ENCODE measurements around the gene PELI1.

Gene PELI1

GRCh38 chr2:64165706-64166105, 21.5 kb upstream of the PELI1 start:
- no peak for DNase-seq (ENCODE audit: extremely low spot score)
- ChIA-PET POLR2A (no interaction called here), CTCF (no interaction called here)
- TF ChIP-seq FOXM1 (IDR thresholded peaks at IDR 0.05; ENCODE audit: borderline replicate concordance) (no peak), LEF1 (IDR thresholded peaks at IDR 0.05; ENCODE audit: borderline replicate concordance) (no peak), ZNF384 (IDR thresholded peaks at IDR 0.05) (no peak), FOXK2 (IDR thresholded peaks at IDR 0.05) (no peak), ARNT (IDR thresholded peaks at IDR 0.05) (no peak), TARDBP (IDR thresholded peaks at IDR 0.05) (no peak), CTBP1 (IDR thresholded peaks at IDR 0.05; ENCODE audit: borderline replicate concordance) (no peak), SP1 (IDR thresholded peaks at IDR 0.05) (no peak), PKNOX1 (IDR thresholded peaks at IDR 0.05) (no peak)

GRCh38 chr2:64164629-64165028, 20.4 kb upstream of the PELI1 start:
- POLR2A ChIA-PET = no interaction called here
- DNase-seq (ENCODE audit: extremely low spot score) = no peak
- TF ChIP-seq ZNF384 (IDR thresholded peaks at IDR 0.05) = no peak
- TF ChIP-seq FOXA1 (IDR thresholded peaks at IDR 0.05) = no peak
- no peak for TF ChIP-seq FOXM1 (IDR thresholded peaks at IDR 0.05; ENCODE audit: borderline replicate concordance)
- no peak for TF ChIP-seq SP1 (IDR thresholded peaks at IDR 0.05)
- no peak for TF ChIP-seq BHLHE40 (IDR thresholded peaks at IDR 0.05; ENCODE audit: borderline replicate concordance)
- no peak for TF ChIP-seq TARDBP (IDR thresholded peaks at IDR 0.05)
- TF ChIP-seq NFRKB (IDR thresholded peaks at IDR 0.05) = no peak
- CTCF ChIA-PET = no interaction called here

- DNase-seq (ENCODE audit: extremely low spot score) = no peak
- POLR2A ChIA-PET = no interaction called here
- TF ChIP-seq PKNOX1 (IDR thresholded peaks at IDR 0.05) = no peak
- TF ChIP-seq SUZ12 (IDR thresholded peaks at IDR 0.05) = no peak
- TF ChIP-seq FOXA1 (IDR thresholded peaks at IDR 0.05) = no peak
- TF ChIP-seq ZNF384 (IDR thresholded peaks at IDR 0.05) = no peak
- TF ChIP-seq HDGF (IDR thresholded peaks at IDR 0.05; ENCODE audit: borderline replicate concordance) = no peak
- TF ChIP-seq SP1 (IDR thresholded peaks at IDR 0.05) = no peak
- TF ChIP-seq FOXK2 (IDR thresholded peaks at IDR 0.05) = no peak
- no peak for TF ChIP-seq L3MBTL2 (conservative IDR thresholded peaks at IDR 0.05)
- TF ChIP-seq ARNT (IDR thresholded peaks at IDR 0.05) = no peak
- no peak for TF ChIP-seq FOXM1 (IDR thresholded peaks at IDR 0.05; ENCODE audit: borderline replicate concordance)
- no peak for TF ChIP-seq BHLHE40 (IDR thresholded peaks at IDR 0.05; ENCODE audit: borderline replicate concordance)
- no peak for TF ChIP-seq NFRKB (IDR thresholded peaks at IDR 0.05)
- CTCF ChIA-PET = no interaction called here
Measured at GRCh38 chr2:64162516-64162915, 18.3 kb upstream of the PELI1 start.

- TF ChIP-seq TARDBP (IDR thresholded peaks at IDR 0.05) (no peak), FOXM1 (IDR thresholded peaks at IDR 0.05; ENCODE audit: borderline replicate concordance) (no peak), ELF4 (IDR thresholded peaks at IDR 0.05) (no peak), ARNT (IDR thresholded peaks at IDR 0.05) (no peak), CTBP1 (IDR thresholded peaks at IDR 0.05; ENCODE audit: borderline replicate concordance) (no peak), BHLHE40 (IDR thresholded peaks at IDR 0.05; ENCODE audit: borderline replicate concordance) (no peak), SP1 (IDR thresholded peaks at IDR 0.05) (no peak), L3MBTL2 (conservative IDR thresholded peaks at IDR 0.05) (no peak), HDGF (IDR thresholded peaks at IDR 0.05; ENCODE audit: borderline replicate concordance) (no peak), FOXA1 (IDR thresholded peaks at IDR 0.05) (no peak), SUZ12 (IDR thresholded peaks at IDR 0.05) (no peak), FOXK2 (IDR thresholded peaks at IDR 0.05) (no peak), LEF1 (IDR thresholded peaks at IDR 0.05; ENCODE audit: borderline replicate concordance) (no peak), NFRKB (IDR thresholded peaks at IDR 0.05) (no peak), ZNF384 (IDR thresholded peaks at IDR 0.05) (no peak), PKNOX1 (IDR thresholded peaks at IDR 0.05) (no peak)
- CTCF ChIA-PET = no interaction called here
- POLR2A ChIA-PET = no interaction called here
- no peak for DNase-seq (ENCODE audit: extremely low spot score)
Measured at GRCh38 chr2:64157792-64158191, 13.6 kb upstream of the PELI1 start.

GRCh38 chr2:64153811-64154210, 9.6 kb upstream of the PELI1 start:
- ChIA-PET CTCF (no interaction called here), POLR2A (interaction anchor here (0.8 kb wide), 1 partner anchor 48 kb away, joined by 3 read pairs; no protein-coding TSS in a partner anchor)
- TF ChIP-seq TARDBP (IDR thresholded peaks at IDR 0.05) (no peak), ZNF384 (IDR thresholded peaks at IDR 0.05) (no peak), NFRKB (IDR thresholded peaks at IDR 0.05) (no peak), SP1 (IDR thresholded peaks at IDR 0.05) (no peak), PKNOX1 (IDR thresholded peaks at IDR 0.05) (no peak), SUZ12 (IDR thresholded peaks at IDR 0.05) (no peak), FOXA1 (IDR thresholded peaks at IDR 0.05) (no peak), ELF4 (IDR thresholded peaks at IDR 0.05) (no peak), FOXM1 (IDR thresholded peaks at IDR 0.05; ENCODE audit: borderline replicate concordance) (no peak), BHLHE40 (IDR thresholded peaks at IDR 0.05; ENCODE audit: borderline replicate concordance) (no peak), HDGF (IDR thresholded peaks at IDR 0.05; ENCODE audit: borderline replicate concordance) (no peak), ARNT (IDR thresholded peaks at IDR 0.05) (no peak), FOXK2 (IDR thresholded peaks at IDR 0.05) (no peak), L3MBTL2 (conservative IDR thresholded peaks at IDR 0.05) (no peak), CTBP1 (IDR thresholded peaks at IDR 0.05; ENCODE audit: borderline replicate concordance) (no peak), LEF1 (IDR thresholded peaks at IDR 0.05; ENCODE audit: borderline replicate concordance) (no peak)
- no peak for DNase-seq (ENCODE audit: extremely low spot score)

- DNase-seq (ENCODE audit: extremely low spot score) = no peak
- no peak for TF ChIP-seq ZNF384 (IDR thresholded peaks at IDR 0.05)
- no peak for TF ChIP-seq CTBP1 (IDR thresholded peaks at IDR 0.05; ENCODE audit: borderline replicate concordance)
- no peak for TF ChIP-seq HDGF (IDR thresholded peaks at IDR 0.05; ENCODE audit: borderline replicate concordance)
- no peak for TF ChIP-seq FOXK2 (IDR thresholded peaks at IDR 0.05)
- TF ChIP-seq L3MBTL2 (conservative IDR thresholded peaks at IDR 0.05) = no peak
- no peak for TF ChIP-seq ARNT (IDR thresholded peaks at IDR 0.05)
- TF ChIP-seq NFRKB (IDR thresholded peaks at IDR 0.05) = no peak
- TF ChIP-seq BHLHE40 (IDR thresholded peaks at IDR 0.05; ENCODE audit: borderline replicate concordance) = no peak
- no peak for TF ChIP-seq TARDBP (IDR thresholded peaks at IDR 0.05)
- no peak for TF ChIP-seq SP1 (IDR thresholded peaks at IDR 0.05)
- TF ChIP-seq FOXA1 (IDR thresholded peaks at IDR 0.05) = no peak
- no peak for TF ChIP-seq FOXM1 (IDR thresholded peaks at IDR 0.05; ENCODE audit: borderline replicate concordance)
- no peak for TF ChIP-seq ELF4 (IDR thresholded peaks at IDR 0.05)
- TF ChIP-seq LEF1 (IDR thresholded peaks at IDR 0.05; ENCODE audit: borderline replicate concordance) = no peak
- no peak for TF ChIP-seq SUZ12 (IDR thresholded peaks at IDR 0.05)
- no peak for TF ChIP-seq PKNOX1 (IDR thresholded peaks at IDR 0.05)
- CTCF ChIA-PET = interaction anchor here (0.6 kb wide), 1 partner anchor 52 kb away, joined by 5 read pairs; no protein-coding TSS in a partner anchor
- POLR2A ChIA-PET = no interaction called here
Measured at GRCh38 chr2:64151476-64151875, 7.3 kb upstream of the PELI1 start.

All from HEK293T (cell line).